ENCODE data around the gene GPR35. TPM values are rescaled to one million over a fixed set of nuclear protein-coding genes. Genes with fewer than 3 reads are reported as not detected.

Gene GPR35
- total and polyA plus RNA-seq, 2 of the 13 experiments (the other 11 are each of a cell fraction or from before 2014, with no cell fraction given), result 27.1 to 44.2 TPM

DNA sequence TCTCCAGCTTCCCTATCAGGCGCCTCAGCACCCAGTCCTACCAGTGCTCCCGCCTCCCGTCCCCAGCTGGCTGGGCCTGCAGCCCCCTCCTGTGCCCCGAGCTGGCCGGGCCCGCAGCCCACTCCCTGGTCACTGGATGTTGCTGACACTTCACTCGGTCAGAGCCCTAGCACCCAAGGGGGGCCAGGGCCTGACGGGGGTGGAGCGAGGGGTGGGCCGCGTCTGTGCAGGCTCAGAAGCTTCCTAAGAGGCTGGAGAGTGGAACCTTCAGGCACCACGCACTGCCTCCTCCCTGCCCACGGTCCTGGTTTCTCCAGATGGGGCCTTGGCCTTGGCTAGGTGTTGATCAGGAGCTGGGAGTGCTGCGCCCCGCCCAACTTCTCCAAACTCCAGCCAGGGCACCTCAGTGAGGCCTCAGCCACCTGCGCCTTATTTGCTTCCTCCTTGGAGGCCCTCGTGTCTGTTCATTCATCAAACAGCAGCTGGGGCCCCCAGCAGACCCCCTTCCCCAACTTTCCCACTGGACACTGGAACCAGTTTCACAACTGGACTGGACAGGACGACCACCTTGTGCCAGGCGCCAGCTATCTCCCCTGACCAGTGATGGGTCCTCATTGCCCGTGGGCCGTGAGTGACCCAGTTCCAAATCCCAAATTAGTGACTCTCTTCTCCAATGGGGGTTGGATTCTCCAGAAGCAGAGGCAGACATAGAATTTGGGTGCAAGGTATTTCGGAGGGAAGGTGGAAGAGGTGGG lies 22.0 kb upstream of the GPR35 start:
- no peak for DNase-seq (ENCODE audit: low spot score)
- Histone ChIP-seq H4K20me1 (ENCODE audit: insufficient read depth, low read length) (0 out of 2 replicates have a peak, but pooled peaks cover 4% of the 10 kb centered on the region), H3K9ac (ENCODE audit: insufficient read depth, low read depth, low read length) (peak overlapping the region; percentile 78; the same call in 1 of the 2 replicates), H3K9me3 (ENCODE audit: low read length) (no peaks in the 10 kb centered on the region), H2AFZ (ENCODE audit: low read length) (no peak overlapping the region), H3K4me1 (ENCODE audit: insufficient read depth, low read length) (peaks cover 59% of the 10 kb centered on the region), H3K4me2 (ENCODE audit: low read depth, low read length) (no peak overlapping the region), H3K27ac (ENCODE audit: extremely low read length, insufficient read depth, low read length) (no peak overlapping the region), H3K4me3 (replicated peaks in 1 of 3; ENCODE audit: insufficient read depth in 1 of 3, low read depth in 2 of 3, low read length in 3 of 3) (no peak overlapping the region), H3K36me3 (replicated peaks in 1 of 2; ENCODE audit: control insufficient read depth in 1 of 2, insufficient read depth in 2 of 2, low read length in 2 of 2) (peaks cover 0 to 3% of the 10 kb centered on the region in 2 experiments; a peak in 1 of 5 replicates), H3K79me2 (ENCODE audit: insufficient read depth, low read length) (peaks cover 30% of the 10 kb centered on the region), H3K27me3 (ENCODE audit: control insufficient read depth in 1 of 2, insufficient read depth in 2 of 2, low read length in 2 of 2) (no peaks in the 10 kb centered on the region)
- ChIA-PET POLR2A (interaction anchor here (4.1 to 9.7 kb wide), 3 partner anchors 16 to 37 kb away, joined by 45 to 147 read pairs (median 46); partner anchors contain the start of genes CAPN10 and GPR35), CTCF (ENCODE audit: low intra/inter-chr PET ratio, low total read pairs) (interaction anchor here (1.1 kb wide), 1 partner anchor 90 kb away, joined by 4 read pairs; no protein-coding TSS in a partner anchor)
- in situ Hi-C loops (cut with HindIII; ENCODE audit: extremely low pct_ligation_motif_present, low pct_unique_long_range_greater_than_20kb), result no loop called here
- no peak for FAIRE-seq
- no peak for TF ChIP-seq ZNF292 (CRISPR knock-in tag; IDR thresholded peaks at IDR 0.05; ENCODE audit: borderline replicate concordance, low read depth)
- TF ChIP-seq HES4 (CRISPR knock-in tag; IDR thresholded peaks at IDR 0.05; ENCODE audit: borderline replicate concordance), result 0 out of 2 replicates have a peak, but pooled peaks have one; percentile 37
- 94% methylated on average over 17 of the region's 22 CpGs for WGBS (ENCODE audit: low lambda C conversion rate)
- intact Hi-C loops (cut with micrococcal nuclease; ENCODE audit: unreplicated experiment), result loop anchor here (10.0 kb wide), 1 partner anchor 232 kb away; no protein-coding TSS in a partner anchor
- no peak for ATAC-seq
- no TSS peak for BruUV-seq (replicated peaks)

DNA sequence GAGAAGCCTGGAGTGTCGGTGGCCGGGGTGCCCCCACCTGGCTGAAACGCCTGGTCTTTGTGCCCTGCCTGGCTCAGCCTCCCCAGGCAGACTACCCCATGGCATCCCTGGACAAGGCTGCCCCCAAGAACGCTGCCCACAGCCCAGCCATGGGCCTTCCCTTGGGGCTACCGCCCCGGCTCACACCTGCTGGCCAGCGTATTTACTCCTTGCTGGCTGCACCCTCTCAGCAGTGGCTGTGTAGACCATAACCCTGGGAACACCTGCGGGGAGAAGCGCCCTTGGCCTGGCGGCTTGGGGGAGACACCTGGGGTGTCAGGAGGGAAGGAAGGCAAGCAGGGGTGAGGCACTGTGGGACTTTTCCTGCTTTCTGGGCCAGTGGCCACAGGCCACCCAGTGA lies 21.4 kb upstream of the GPR35 start:
- DNase-seq (ENCODE audit: low spot score) (no peak), ATAC-seq (peak; percentile 7)
- TF ChIP-seq HNRNPLL (IDR thresholded peaks at IDR 0.05; ENCODE audit: low read depth, low read length, poor library complexity, severe bottlenecking), result no peak
- TF ChIP-seq, protein P1, sequence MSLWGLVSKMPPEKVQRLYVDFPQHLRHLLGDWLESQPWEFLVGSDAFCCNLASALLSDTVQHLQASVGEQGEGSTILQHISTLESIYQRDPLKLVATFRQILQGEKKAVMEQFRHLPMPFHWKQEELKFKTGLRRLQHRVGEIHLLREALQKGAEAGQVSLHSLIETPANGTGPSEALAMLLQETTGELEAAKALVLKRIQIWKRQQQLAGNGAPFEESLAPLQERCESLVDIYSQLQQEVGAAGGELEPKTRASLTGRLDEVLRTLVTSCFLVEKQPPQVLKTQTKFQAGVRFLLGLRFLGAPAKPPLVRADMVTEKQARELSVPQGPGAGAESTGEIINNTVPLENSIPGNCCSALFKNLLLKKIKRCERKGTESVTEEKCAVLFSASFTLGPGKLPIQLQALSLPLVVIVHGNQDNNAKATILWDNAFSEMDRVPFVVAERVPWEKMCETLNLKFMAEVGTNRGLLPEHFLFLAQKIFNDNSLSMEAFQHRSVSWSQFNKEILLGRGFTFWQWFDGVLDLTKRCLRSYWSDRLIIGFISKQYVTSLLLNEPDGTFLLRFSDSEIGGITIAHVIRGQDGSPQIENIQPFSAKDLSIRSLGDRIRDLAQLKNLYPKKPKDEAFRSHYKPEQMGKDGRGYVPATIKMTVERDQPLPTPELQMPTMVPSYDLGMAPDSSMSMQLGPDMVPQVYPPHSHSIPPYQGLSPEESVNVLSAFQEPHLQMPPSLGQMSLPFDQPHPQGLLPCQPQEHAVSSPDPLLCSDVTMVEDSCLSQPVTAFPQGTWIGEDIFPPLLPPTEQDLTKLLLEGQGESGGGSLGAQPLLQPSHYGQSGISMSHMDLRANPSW (CRISPR knock-in tag; IDR thresholded peaks at IDR 0.05; ENCODE audit: borderline replicate concordance), result no peak
- TF ChIP-seq AGO1 (IDR thresholded peaks at IDR 0.05; ENCODE audit: low read depth, low read length, poor library complexity, severe bottlenecking), result peak; percentile 29
- no peak for TF ChIP-seq ZNF441 (CRISPR knock-in tag; IDR thresholded peaks at IDR 0.05; ENCODE audit: borderline replicate concordance)
- TF ChIP-seq GATA4 (IDR thresholded peaks at IDR 0.05; ENCODE audit: borderline replicate concordance, low read depth), result no peak
- no peak for TF ChIP-seq DMTF1 (CRISPR knock-in tag; IDR thresholded peaks at IDR 0.05)
- TF ChIP-seq ZNF260 (CRISPR knock-in tag; IDR thresholded peaks at IDR 0.05; ENCODE audit: borderline replicate concordance, low read depth), result no peak
- TF ChIP-seq NFATC3 (CRISPR knock-in tag; IDR thresholded peaks at IDR 0.05), result no peak

More for the DNA sequence above, 21.4 kb upstream of the GPR35 start:
- WGBS (ENCODE audit: low lambda C conversion rate), result 80% methylated on average over 10 of the region's 10 CpGs
- ChIA-PET CTCF (ENCODE audit: low intra/inter-chr PET ratio, low total read pairs) (interaction anchor here (1.1 to 1.4 kb wide), 3 partner anchors 17 to 90 kb away, joined by 4 to 5 read pairs (median 4); partner anchors contain the start of gene CAPN10), POLR2A (interaction anchor here (0.8 to 9.7 kb wide), 14 partner anchors 9 to 270 kb away, joined by 3 to 147 read pairs (median 4); partner anchors contain the start of genes CAPN10, DUSP28, GPR35 and RNPEPL1)
- no peak for FAIRE-seq
- peaks cover 36% of the 10 kb centered on the region for H3K79me2 ChIP-seq (ENCODE audit: insufficient read depth, low read length)
- no peaks in the 10 kb centered on the region for H3K27me3 ChIP-seq (ENCODE audit: control insufficient read depth in 1 of 2, insufficient read depth in 2 of 2, low read length in 2 of 2)
- intact Hi-C loops (cut with micrococcal nuclease; ENCODE audit: unreplicated experiment), result loop anchor here (1.0 to 10.0 kb wide), 2 partner anchors 18 to 231 kb away; partner anchors contain the start of gene CAPN10
- peak overlapping the region; percentile 91 for H3K4me2 ChIP-seq (ENCODE audit: low read depth, low read length)
- BruUV-seq (replicated peaks), result no TSS peak
- no peak overlapping the region for H2AFZ ChIP-seq (ENCODE audit: low read length)
- H4K20me1 ChIP-seq (ENCODE audit: insufficient read depth, low read length), result 0 out of 2 replicates have a peak, but pooled peaks cover 5% of the 10 kb centered on the region
- H3K27ac ChIP-seq (ENCODE audit: extremely low read length, insufficient read depth, low read length), result peak overlapping the region; percentile 91
- in situ Hi-C loops (cut with HindIII; ENCODE audit: extremely low pct_ligation_motif_present, low pct_unique_long_range_greater_than_20kb), result no loop called here
- peak overlapping the region in 1 of 3 experiments; percentile 74; a peak in 1 of 6 replicates for H3K4me3 ChIP-seq (replicated peaks in 1 of 3; ENCODE audit: insufficient read depth in 1 of 3, low read depth in 2 of 3, low read length in 3 of 3)
- H3K9me3 ChIP-seq (ENCODE audit: low read length), result no peaks in the 10 kb centered on the region
- H3K36me3 ChIP-seq (replicated peaks in 1 of 2; ENCODE audit: control insufficient read depth in 1 of 2, insufficient read depth in 2 of 2, low read length in 2 of 2), result no peaks in the 10 kb centered on the region
- H3K9ac ChIP-seq (ENCODE audit: insufficient read depth, low read depth, low read length), result peak overlapping the region; percentile 78
- peaks cover 65% of the 10 kb centered on the region for H3K4me1 ChIP-seq (ENCODE audit: insufficient read depth, low read length)
